T-helper 1 cell treated with Interleukin-12 subunit alpha and Interleukin-12 subunit beta and Interleukin-4 antibody, amounts not matched to agents 30 ng/mL and 1 ng/mL, for 36 hours (primary cell): ENCODE measurements around the gene CFAP92. TPM values are rescaled to one million over a fixed set of nuclear protein-coding genes. Genes with fewer than 3 reads are reported as not detected.

ENCODE experiments used
- intact Hi-C: fragments of 100-400 bp; cut with micrococcal nuclease; formaldehyde crosslinking; loops from one replicate; pipeline ENCODE4 v1.15.1; 2024
- total RNA-seq: library from RNA; stranded (reverse); gene quantifications from 2 replicates; pipeline ENCODE4 v1.2.3, GENCODE V29; 2022

Gene CFAP92
- total RNA-seq, 1 donor from 2014 or later, result not detected

GRCh38 chr3:129006864-129007263 lies 13.0 kb upstream of the CFAP92 start:
- intact Hi-C loops, result no loop called here

GRCh38 chr3:129005526-129006303 lies 11.8 kb upstream of the CFAP92 start:
- intact Hi-C loops, result loop anchor here (1.0 kb wide), 1 partner anchor 10 kb away; no protein-coding TSS in a partner anchor

- intact Hi-C loops, result loop anchor here (1.0 kb wide), 1 partner anchor 11 kb away; no protein-coding TSS in a partner anchor
These were observed 10.9 kb upstream of the CFAP92 start for GRCh38 chr3:129004639-129005295.

GRCh38 chr3:129003578-129004112 lies 9.8 kb upstream of the CFAP92 start:
- intact Hi-C loops, result no loop called here

- intact Hi-C loops, result no loop called here
These were observed 9.0 kb upstream of the CFAP92 start for GRCh38 chr3:129002573-129003569.

GRCh38 chr3:129001806-129002572 lies 8.1 kb upstream of the CFAP92 start:
- intact Hi-C loops, result no loop called here

- intact Hi-C loops, result no loop called here
These were observed 7.4 kb upstream of the CFAP92 start, which contains the start of gene EFCC1 for GRCh38 chr3:129001101-129001805. Gene EFCC1, plus strand, starts transcription at chr3:129001304. Its CDS starts 325 bp downstream, at chr3:129001629.

- intact Hi-C loops, result no loop called here
These were observed 6.8 kb upstream of the CFAP92 start for GRCh38 chr3:129000742-129001100.

- intact Hi-C loops, result no loop called here
These were observed 5.2 kb upstream of the CFAP92 start for GRCh38 chr3:128999102-128999501.

- intact Hi-C loops, result no loop called here
These were observed 4.7 kb upstream of the CFAP92 start for GRCh38 chr3:128998561-128998960.

GRCh38 chr3:128997486-128998133 lies 3.7 kb upstream of the CFAP92 start:
- intact Hi-C loops, result no loop called here

GRCh38 chr3:128996726-128997125 lies 2.9 kb upstream of the CFAP92 start:
- intact Hi-C loops, result no loop called here

GRCh38 chr3:128996200-128996599 lies 2.3 kb upstream of the CFAP92 start:
- intact Hi-C loops, result no loop called here

- intact Hi-C loops, result loop anchor here (2.0 kb wide), 1 partner anchor 73 kb away; no protein-coding TSS in a partner anchor
These were observed 1.9 kb upstream of the CFAP92 start for GRCh38 chr3:128995737-128996136.

GRCh38 chr3:128994581-128995546 lies 988 bp upstream of the CFAP92 start:
- intact Hi-C loops, result loop anchor here (1.0 to 2.0 kb wide), 9 partner anchors 21 to 321 kb away; partner anchors contain the start of genes COPG1, HMCES and ISY1

GRCh38 chr3:128994173-128994512 lies 267 bp upstream of the CFAP92 start:
- intact Hi-C loops, result loop anchor here (1.0 to 2.0 kb wide), 9 partner anchors 22 to 322 kb away; partner anchors contain the start of genes COPG1, HMCES and ISY1

- intact Hi-C loops, result no loop called here
These were observed 883 bp downstream of the CFAP92 start for GRCh38 chr3:128992926-128993460.
